GM12875 (cell line): ENCODE measurements around the gene SMCHD1.

Experiments
- H3K4me3 ChIP-seq: one replicate; pipeline ENCODE4 v1.5.1; 2011; ENCODE audit warnings: low read depth, low read length, control low read depth
- CTCF ChIP-seq: IDR thresholded peaks from 2 replicates; pipeline ENCODE4 v1.5.1; 2011; ENCODE audit warnings: low read depth, mild to moderate bottlenecking, control low read depth, inconsistent platforms, low read length, moderate library complexity, borderline replicate concordance; ENCODE audit not compliant: insufficient read depth

The SMCHD1 gene

GRCh38 chr18:2814928-2815327 lies 159.4 kb downstream of the SMCHD1 start:
- TF ChIP-seq CTCF: no peak
- no peak overlapping the region for H3K4me3 ChIP-seq

- TF ChIP-seq CTCF: no peak
- H3K4me3 ChIP-seq: no peak overlapping the region
Measured at GRCh38 chr18:2818281-2818680, 162.8 kb downstream of the SMCHD1 start.

GRCh38 chr18:2821695-2822094 lies 166.2 kb downstream of the SMCHD1 start:
- H3K4me3 ChIP-seq: no peak overlapping the region
- no peak for TF ChIP-seq CTCF

- no peak for TF ChIP-seq CTCF
Measured at GRCh38 chr18:2822213-2822921, 166.8 kb downstream of the SMCHD1 start.

GRCh38 chr18:2823202-2823601 lies 167.7 kb downstream of the SMCHD1 start:
- no peak for TF ChIP-seq CTCF
- no peak overlapping the region for H3K4me3 ChIP-seq

More at GRCh38 chr18:2822213-2822921, 166.8 kb downstream of the SMCHD1 start:
- no peak overlapping the region for H3K4me3 ChIP-seq

- no peak overlapping the region for H3K4me3 ChIP-seq
- TF ChIP-seq CTCF: no peak
Measured at GRCh38 chr18:2823966-2824365, 168.4 kb downstream of the SMCHD1 start.

- no peak overlapping the region for H3K4me3 ChIP-seq
- TF ChIP-seq CTCF: no peak
Measured at GRCh38 chr18:2824865-2825264, 169.3 kb downstream of the SMCHD1 start.
